ENCODE results near the gene FAM3D. TPM values are rescaled to one million over a fixed set of nuclear protein-coding genes. Genes with fewer than 3 reads are reported as not detected.

Gene FAM3D
- total RNA-seq, 2 experiments from 2014 or later: not detected

DNA sequence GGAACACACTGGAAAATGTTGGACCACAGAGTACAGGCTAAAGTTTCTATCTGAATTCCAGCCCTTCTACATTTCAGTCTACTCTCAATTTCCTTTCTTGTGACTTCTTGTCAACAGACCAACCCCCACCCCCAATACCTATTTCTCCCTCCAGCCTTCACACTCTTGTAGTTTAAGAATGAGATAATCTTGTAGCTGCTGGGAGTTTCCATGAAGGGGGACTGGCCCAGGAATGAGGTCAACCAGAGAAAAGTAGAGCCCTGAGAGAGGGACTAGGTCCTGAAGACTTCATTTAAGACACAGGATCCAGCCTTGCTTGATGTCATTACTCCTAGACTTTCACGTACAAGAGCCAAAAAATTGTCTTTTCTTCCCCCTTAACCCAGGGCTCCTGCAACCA is 59.9 kb downstream of the FAM3D start:
- ATAC-seq: no peak
- H3K36me3 Mint-ChIP-seq: no peaks in the 10 kb centered on the region
- no peak for DNase-seq
- CTCF ChIA-PET: interaction anchor here (0.7 kb wide), 1 partner anchor 23 kb away, joined by 3 read pairs; no protein-coding TSS in a partner anchor
- H3K9me3 Mint-ChIP-seq (ENCODE audit: low read depth): no peaks in the 10 kb centered on the region
- H3K4me1 Mint-ChIP-seq: peaks cover 31% of the 10 kb centered on the region
- peaks cover 32% of the 10 kb centered on the region for H3K27me3 Mint-ChIP-seq
- H3K27ac Mint-ChIP-seq: no peak overlapping the region
- H3K4me3 Mint-ChIP-seq: no peak overlapping the region

DNA sequence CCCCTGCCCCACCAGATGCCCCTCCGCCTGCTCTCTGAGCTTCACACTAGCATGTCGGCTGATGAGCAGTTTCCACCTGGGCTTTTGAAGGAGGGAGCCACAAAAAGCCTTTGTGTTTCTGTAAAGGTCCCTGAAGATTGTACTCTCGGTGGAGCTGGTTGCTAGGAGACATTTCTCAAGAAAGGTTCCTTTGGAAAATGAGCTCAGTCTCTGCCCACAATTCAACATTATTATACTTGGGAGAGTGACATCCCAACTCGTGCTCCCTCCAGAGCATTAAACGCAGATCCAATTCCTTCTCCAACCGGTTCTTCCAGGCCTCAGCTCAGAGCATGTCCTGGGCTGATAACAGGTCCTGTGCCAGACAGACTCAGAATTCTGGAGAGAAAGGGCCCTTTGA is 62.5 kb downstream of the FAM3D start:
- Mint-ChIP-seq H3K36me3 (no peaks in the 10 kb centered on the region), H3K27ac (no peak overlapping the region), H3K4me1 (peaks cover 14% of the 10 kb centered on the region), H3K4me3 (no peak overlapping the region), H3K27me3 (peaks cover 42% of the 10 kb centered on the region), H3K9me3 (ENCODE audit: low read depth) (no peaks in the 10 kb centered on the region)
- DNase-seq (no peak), ATAC-seq (no peak)
- CTCF ChIA-PET: interaction anchor here (0.6 to 1.2 kb wide), 2 partner anchors 26 to 36 kb away, joined by 3 read pairs; no protein-coding TSS in a partner anchor

- Mint-ChIP-seq H3K36me3 (no peaks in the 10 kb centered on the region), H3K4me1 (peaks cover 14% of the 10 kb centered on the region), H3K9me3 (ENCODE audit: low read depth) (no peaks in the 10 kb centered on the region), H3K4me3 (no peak overlapping the region), H3K27ac (no peak overlapping the region), H3K27me3 (peaks cover 42% of the 10 kb centered on the region)
- CTCF ChIA-PET: interaction anchor here (0.6 to 1.2 kb wide), 2 partner anchors 27 to 35 kb away, joined by 3 read pairs; no protein-coding TSS in a partner anchor
- no peak for ATAC-seq
- no peak for DNase-seq
Measured at GRCh38 chr3:58603606-58604005, 63.0 kb downstream of the FAM3D start.

GRCh38 chr3:58597770-58598310 is 68.7 kb downstream of the FAM3D start:
- no peaks in the 10 kb centered on the region for H3K9me3 Mint-ChIP-seq (ENCODE audit: low read depth)
- ATAC-seq (no peak), DNase-seq (no peak)
- peaks cover 22% of the 10 kb centered on the region for H3K27me3 Mint-ChIP-seq
- H3K4me3 Mint-ChIP-seq: no peak overlapping the region
- no peak overlapping the region for H3K27ac Mint-ChIP-seq
- H3K4me1 Mint-ChIP-seq: no peaks in the 10 kb centered on the region
- H3K36me3 Mint-ChIP-seq: no peaks in the 10 kb centered on the region
- CTCF ChIA-PET: interaction anchor here (0.6 to 1.4 kb wide), 2 partner anchors 28 to 32 kb away, joined by 3 to 4 read pairs; no protein-coding TSS in a partner anchor

DNA sequence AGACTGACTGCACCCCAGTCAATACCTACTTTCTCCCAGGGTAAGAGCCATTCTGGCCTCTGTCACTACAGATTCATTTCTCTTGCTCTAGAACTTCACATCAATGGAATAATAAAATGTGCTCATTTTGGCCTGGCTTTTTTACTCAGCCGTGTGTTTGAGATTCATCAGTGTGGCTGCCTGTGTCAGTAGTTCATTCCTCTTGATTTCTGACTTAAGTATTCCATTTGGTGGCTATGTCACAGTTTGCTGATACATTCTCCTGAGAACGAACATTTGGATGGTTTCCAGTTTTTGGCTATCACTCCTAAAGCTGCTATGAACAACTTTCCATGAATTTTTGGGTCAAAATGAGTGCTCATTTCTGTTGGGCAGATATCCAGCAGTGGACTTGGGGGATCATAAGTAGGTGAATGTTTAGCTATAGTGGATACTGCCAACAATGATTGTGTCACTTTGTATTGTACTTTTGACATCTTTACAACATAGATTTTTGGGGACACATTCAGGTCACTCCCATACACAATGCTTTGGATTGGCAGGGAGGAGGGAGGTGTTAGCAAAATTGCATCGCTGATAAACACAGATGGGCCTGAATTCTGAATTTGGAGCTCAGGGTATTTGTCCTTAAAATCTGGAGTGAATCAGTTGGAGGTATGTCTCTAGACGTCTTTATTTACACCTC is 69.6 kb downstream of the FAM3D start:
- DNase-seq (no peak), ATAC-seq (no peak)
- no peaks in the 10 kb centered on the region for H3K9me3 Mint-ChIP-seq (ENCODE audit: low read depth)
- no peak overlapping the region for H3K27ac Mint-ChIP-seq
- H3K27me3 Mint-ChIP-seq: peaks cover 16% of the 10 kb centered on the region
- no peak overlapping the region for H3K4me3 Mint-ChIP-seq
- CTCF ChIA-PET: interaction anchor here (1.4 kb wide), 1 partner anchor 33 kb away, joined by 4 read pairs; no protein-coding TSS in a partner anchor
- H3K4me1 Mint-ChIP-seq: no peaks in the 10 kb centered on the region
- no peaks in the 10 kb centered on the region for H3K36me3 Mint-ChIP-seq

- DNase-seq: no peak
- H3K4me3 Mint-ChIP-seq: no peak overlapping the region
- H3K4me1 Mint-ChIP-seq: no peaks in the 10 kb centered on the region
- no peaks in the 10 kb centered on the region for H3K36me3 Mint-ChIP-seq
- no peak overlapping the region for H3K27ac Mint-ChIP-seq
- no peak for ATAC-seq
- CTCF ChIA-PET: no interaction called here
- H3K9me3 Mint-ChIP-seq (ENCODE audit: low read depth): no peaks in the 10 kb centered on the region
- H3K27me3 Mint-ChIP-seq: peaks cover 6% of the 10 kb centered on the region
Measured at GRCh38 chr3:58594117-58594516, 72.5 kb downstream of the FAM3D start.

DNA sequence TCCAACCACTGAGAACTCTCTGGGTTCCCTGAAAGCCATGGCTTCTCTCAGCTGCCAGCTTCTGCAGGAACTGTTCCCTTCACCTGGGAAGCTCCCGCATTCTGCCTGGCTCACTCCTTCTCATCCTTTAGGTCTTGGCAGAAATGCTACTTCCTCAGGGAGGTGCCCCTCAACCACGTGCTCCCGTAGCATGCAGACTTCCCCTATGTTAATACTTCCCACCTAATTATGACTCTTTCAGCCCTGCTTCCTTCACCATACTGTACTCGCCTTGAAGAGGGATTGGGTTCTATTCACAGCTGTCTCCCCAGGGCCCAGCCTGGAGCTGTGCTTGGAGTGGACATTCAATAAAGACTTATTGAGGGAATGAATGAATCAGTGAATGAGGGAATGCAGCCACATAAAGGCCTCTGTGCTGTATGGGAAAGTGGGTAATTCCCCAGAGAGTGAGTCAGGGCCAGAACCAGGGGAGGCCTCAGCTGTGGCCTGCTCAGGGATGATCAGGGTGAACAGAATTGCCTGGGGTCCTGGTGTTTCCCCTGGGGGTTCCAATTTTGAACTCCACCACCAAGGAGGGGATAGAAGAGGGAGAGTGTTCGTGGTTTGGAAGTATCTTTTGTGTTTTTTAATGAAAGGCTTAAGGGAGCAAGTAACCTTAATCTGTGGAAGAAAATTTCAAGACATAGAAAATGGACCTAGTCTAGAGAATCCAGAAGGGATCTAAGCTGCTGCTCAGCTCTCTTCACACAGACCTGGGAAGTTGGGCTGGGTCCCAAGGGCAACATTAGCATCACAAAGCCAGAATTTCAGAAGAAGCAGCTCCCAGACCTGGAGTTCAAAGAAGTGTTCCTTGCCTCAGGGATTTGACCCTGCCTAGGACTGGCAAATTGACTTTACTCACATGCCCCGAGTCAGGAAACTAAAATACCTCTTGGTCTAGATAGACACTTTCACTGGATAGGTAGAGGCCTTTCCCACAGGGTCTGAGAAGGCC is 74.8 kb downstream of the FAM3D start:
- no peaks in the 10 kb centered on the region for H3K9me3 Mint-ChIP-seq (ENCODE audit: low read depth)
- no peaks in the 10 kb centered on the region for H3K4me1 Mint-ChIP-seq
- H3K36me3 Mint-ChIP-seq: no peaks in the 10 kb centered on the region
- H3K27me3 Mint-ChIP-seq: peaks cover 23% of the 10 kb centered on the region
- CTCF ChIA-PET: no interaction called here
- H3K27ac Mint-ChIP-seq: no peak overlapping the region
- H3K4me3 Mint-ChIP-seq: no peak overlapping the region
- ATAC-seq (no peak), DNase-seq (no peak)

GRCh38 chr3:58588030-58588614 is 78.5 kb downstream of the FAM3D start:
- peaks cover 4% of the 10 kb centered on the region for H3K36me3 Mint-ChIP-seq
- peaks cover 2% of the 10 kb centered on the region for H3K9me3 Mint-ChIP-seq (ENCODE audit: low read depth)
- no peak overlapping the region for H3K27ac Mint-ChIP-seq
- CTCF ChIA-PET: interaction anchor here (1.1 kb wide), 1 partner anchor 42 kb away, joined by 3 read pairs; no protein-coding TSS in a partner anchor
- DNase-seq: no peak
- peaks cover 11% of the 10 kb centered on the region for H3K4me1 Mint-ChIP-seq
- no peak overlapping the region for H3K4me3 Mint-ChIP-seq
- no peak for ATAC-seq
- H3K27me3 Mint-ChIP-seq: peaks cover 52% of the 10 kb centered on the region

- H3K9me3 Mint-ChIP-seq (ENCODE audit: low read depth): peaks cover 2% of the 10 kb centered on the region
- no peak for ATAC-seq
- H3K27ac Mint-ChIP-seq: no peak overlapping the region
- no peak overlapping the region for H3K4me3 Mint-ChIP-seq
- H3K4me1 Mint-ChIP-seq: peaks cover 11% of the 10 kb centered on the region
- peaks cover 54% of the 10 kb centered on the region for H3K27me3 Mint-ChIP-seq
- CTCF ChIA-PET: no interaction called here
- peaks cover 4% of the 10 kb centered on the region for H3K36me3 Mint-ChIP-seq
- no peak for DNase-seq
Measured at GRCh38 chr3:58586776-58587192, 79.8 kb downstream of the FAM3D start.

GRCh38 chr3:58585994-58586393 is 80.6 kb downstream of the FAM3D start:
- Mint-ChIP-seq H3K27ac (no peak overlapping the region), H3K4me3 (peak overlapping the region; percentile 79), H3K36me3 (peaks cover 4% of the 10 kb centered on the region), H3K9me3 (ENCODE audit: low read depth) (peaks cover 2% of the 10 kb centered on the region), H3K4me1 (peaks cover 11% of the 10 kb centered on the region), H3K27me3 (peaks cover 60% of the 10 kb centered on the region)
- CTCF ChIA-PET: interaction anchor here (0.8 to 1.3 kb wide), 4 partner anchors 16 to 53 kb away, joined by 3 to 9 read pairs (median 3); no protein-coding TSS in a partner anchor
- ATAC-seq: no peak
- no peak for DNase-seq

- CTCF ChIA-PET: interaction anchor here (0.8 to 1.3 kb wide), 6 partner anchors 15 to 279 kb away, joined by 3 to 9 read pairs (median 3); partner anchors contain the start of genes HTD2 and RPP14
- ATAC-seq: peak; percentile 96
- H3K4me3 Mint-ChIP-seq: peak overlapping the region; percentile 79
- DNase-seq: peak; percentile 66
- H3K36me3 Mint-ChIP-seq: peaks cover 4% of the 10 kb centered on the region
- peaks cover 11% of the 10 kb centered on the region for H3K4me1 Mint-ChIP-seq
- peaks cover 60% of the 10 kb centered on the region for H3K27me3 Mint-ChIP-seq
- peaks cover 2% of the 10 kb centered on the region for H3K9me3 Mint-ChIP-seq (ENCODE audit: low read depth)
- no peak overlapping the region for H3K27ac Mint-ChIP-seq
Measured at GRCh38 chr3:58585005-58585786, 81.4 kb downstream of the FAM3D start.

- H3K9me3 Mint-ChIP-seq (ENCODE audit: low read depth): peaks cover 2% of the 10 kb centered on the region
- no peak overlapping the region for H3K27ac Mint-ChIP-seq
- peaks cover 11% of the 10 kb centered on the region for H3K4me1 Mint-ChIP-seq
- H3K36me3 Mint-ChIP-seq: peaks cover 4% of the 10 kb centered on the region
- CTCF ChIA-PET: interaction anchor here (1.0 to 1.3 kb wide), 5 partner anchors 15 to 278 kb away, joined by 3 to 9 read pairs (median 3); partner anchors contain the start of genes HTD2 and RPP14
- H3K4me3 Mint-ChIP-seq: peak overlapping the region; percentile 79
- H3K27me3 Mint-ChIP-seq: peaks cover 59% of the 10 kb centered on the region
- peak; percentile 17 for ATAC-seq
- DNase-seq: no peak
Measured at GRCh38 chr3:58584690-58585004, 81.9 kb downstream of the FAM3D start.
